ENCODE data around the gene ARMCX2. TPM values are rescaled to one million over a fixed set of nuclear protein-coding genes. Genes with fewer than 3 reads are reported as not detected.
A peak's percentile ranks its signal among the peaks of the same experiment; 100 is the strongest.
"Not testable (repeated sequence)": the region's sequence is repeated elsewhere in the genome, so short reads cannot be mapped to it uniquely, and the experiment has no call there.

Gene ARMCX2
- total RNA-seq, 2 experiments from 2014 or later = 2.1 to 2.5 TPM

DNA sequence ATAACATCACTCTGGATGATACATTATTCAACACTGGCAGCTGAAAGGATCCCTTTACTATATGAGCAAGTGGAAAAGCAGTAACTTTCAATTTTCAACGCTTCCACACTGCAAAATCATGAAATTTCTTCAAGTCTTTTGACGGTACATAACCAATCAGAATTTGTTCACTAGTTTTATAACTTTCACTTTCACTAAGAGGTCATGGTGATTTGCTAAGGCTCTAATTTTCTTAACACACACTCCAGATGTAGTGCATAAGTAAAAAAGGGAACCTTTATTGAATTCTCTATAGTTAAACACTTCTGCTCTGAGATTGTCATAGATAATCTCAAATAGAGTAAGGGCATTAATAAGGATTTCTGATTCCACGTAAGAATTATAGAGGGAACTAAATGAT lies 4.1 kb downstream of the ARMCX2 start:
- Mint-ChIP-seq H3K9me3 (no peaks in the 10 kb centered on the region), H3K4me1 (peaks cover 21% of the 10 kb centered on the region), H3K27me3 (peaks cover 4% of the 10 kb centered on the region), H3K4me3 (no peak overlapping the region), H3K36me3 (ENCODE audit: low read depth) (no peaks in the 10 kb centered on the region), H3K27ac (no peak overlapping the region)
- DNase-seq = no peak
- ChIA-PET POLR2A (no interaction called here), CTCF (no interaction called here)

DNA sequence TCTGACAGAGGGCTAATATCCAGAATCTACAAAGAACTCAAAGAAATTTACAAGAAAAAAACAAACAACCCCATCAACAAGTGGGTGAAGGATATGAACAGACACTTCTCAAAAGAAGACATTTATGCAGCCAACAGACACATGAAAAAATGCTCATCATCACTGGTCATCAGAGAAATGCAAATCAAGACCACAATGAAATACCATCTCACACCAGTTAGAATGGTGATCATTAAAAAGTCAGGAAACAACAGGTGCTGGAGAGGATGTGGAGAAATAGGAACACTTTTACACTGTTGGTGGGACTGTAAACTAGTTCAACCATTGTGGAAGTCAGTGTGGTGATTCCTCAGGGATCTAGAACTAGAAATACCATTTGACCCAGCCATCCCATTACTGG lies 11.9 kb downstream of the ARMCX2 start:
- H3K9me3 Mint-ChIP-seq; H3K27me3 Mint-ChIP-seq; H3K36me3 Mint-ChIP-seq (ENCODE audit: low read depth); H3K27ac Mint-ChIP-seq; POLR2A ChIA-PET; CTCF ChIA-PET; H3K4me1 Mint-ChIP-seq; DNase-seq; H3K4me3 Mint-ChIP-seq: not testable (repeated sequence)

DNA sequence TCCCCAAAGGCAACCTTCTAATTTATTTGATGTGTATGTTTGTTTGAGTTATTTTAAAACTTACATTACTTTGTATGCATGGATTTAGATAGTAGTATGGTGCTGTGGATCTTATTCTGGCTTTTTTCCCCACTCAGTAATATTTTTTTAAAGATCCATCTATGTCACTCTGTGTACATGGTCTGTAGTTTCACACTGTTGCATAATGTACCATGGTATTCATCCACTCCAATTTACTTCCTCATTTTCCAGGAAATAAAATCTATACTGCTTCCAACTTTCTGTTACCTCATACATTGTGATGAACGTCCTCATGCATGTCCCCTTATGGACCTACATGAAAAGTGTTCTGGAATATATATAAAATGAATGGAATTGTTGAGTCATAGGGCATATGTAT lies 17.6 kb downstream of the ARMCX2 start:
- DNase-seq = no peak
- ChIA-PET POLR2A (no interaction called here), CTCF (no interaction called here)

GRCh38 chrX:101639583-101639982 lies 20.1 kb downstream of the ARMCX2 start:
- CTCF ChIA-PET = interaction anchor here (0.7 kb wide), 1 partner anchor 225 kb away, joined by 4 read pairs; no protein-coding TSS in a partner anchor
- Mint-ChIP-seq H3K4me1 (no peaks in the 10 kb centered on the region), H3K36me3 (ENCODE audit: low read depth) (peaks cover 2% of the 10 kb centered on the region), H3K4me3 (no peak overlapping the region), H3K9me3 (no peaks in the 10 kb centered on the region), H3K27me3 (no peaks in the 10 kb centered on the region), H3K27ac (no peak overlapping the region)
- POLR2A ChIA-PET = no interaction called here
- no peak for DNase-seq

More for the DNA sequence above, 17.6 kb downstream of the ARMCX2 start:
- no peaks in the 10 kb centered on the region for H3K4me1 Mint-ChIP-seq
- H3K36me3 Mint-ChIP-seq (ENCODE audit: low read depth) = no peaks in the 10 kb centered on the region
- H3K27me3 Mint-ChIP-seq = no peaks in the 10 kb centered on the region
- no peak overlapping the region for H3K4me3 Mint-ChIP-seq
- H3K27ac Mint-ChIP-seq = no peak overlapping the region
- H3K9me3 Mint-ChIP-seq = no peaks in the 10 kb centered on the region

DNA sequence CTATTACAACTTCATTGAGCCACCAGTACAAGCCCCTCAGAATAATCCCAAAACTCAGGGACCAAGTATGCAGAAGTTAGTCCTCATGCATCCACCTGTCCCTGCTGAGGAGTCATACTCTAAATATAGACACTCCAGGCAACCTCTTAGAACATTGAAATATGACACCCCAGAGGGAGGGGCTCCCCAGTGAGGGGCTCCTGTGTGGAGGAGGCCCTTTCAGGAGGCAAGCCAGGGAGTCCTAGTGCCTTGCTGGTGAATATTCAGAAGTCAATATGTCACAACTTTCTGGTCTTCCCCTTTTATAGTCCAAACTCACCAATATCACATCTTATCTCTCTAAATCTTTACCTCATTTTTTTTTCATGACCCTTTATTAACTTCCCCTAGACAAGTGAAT lies 40.3 kb downstream of the ARMCX2 start:
- no peaks in the 10 kb centered on the region for H3K9me3 Mint-ChIP-seq
- H3K4me3 Mint-ChIP-seq = no peak overlapping the region
- peaks cover 36% of the 10 kb centered on the region for H3K4me1 Mint-ChIP-seq

DNA sequence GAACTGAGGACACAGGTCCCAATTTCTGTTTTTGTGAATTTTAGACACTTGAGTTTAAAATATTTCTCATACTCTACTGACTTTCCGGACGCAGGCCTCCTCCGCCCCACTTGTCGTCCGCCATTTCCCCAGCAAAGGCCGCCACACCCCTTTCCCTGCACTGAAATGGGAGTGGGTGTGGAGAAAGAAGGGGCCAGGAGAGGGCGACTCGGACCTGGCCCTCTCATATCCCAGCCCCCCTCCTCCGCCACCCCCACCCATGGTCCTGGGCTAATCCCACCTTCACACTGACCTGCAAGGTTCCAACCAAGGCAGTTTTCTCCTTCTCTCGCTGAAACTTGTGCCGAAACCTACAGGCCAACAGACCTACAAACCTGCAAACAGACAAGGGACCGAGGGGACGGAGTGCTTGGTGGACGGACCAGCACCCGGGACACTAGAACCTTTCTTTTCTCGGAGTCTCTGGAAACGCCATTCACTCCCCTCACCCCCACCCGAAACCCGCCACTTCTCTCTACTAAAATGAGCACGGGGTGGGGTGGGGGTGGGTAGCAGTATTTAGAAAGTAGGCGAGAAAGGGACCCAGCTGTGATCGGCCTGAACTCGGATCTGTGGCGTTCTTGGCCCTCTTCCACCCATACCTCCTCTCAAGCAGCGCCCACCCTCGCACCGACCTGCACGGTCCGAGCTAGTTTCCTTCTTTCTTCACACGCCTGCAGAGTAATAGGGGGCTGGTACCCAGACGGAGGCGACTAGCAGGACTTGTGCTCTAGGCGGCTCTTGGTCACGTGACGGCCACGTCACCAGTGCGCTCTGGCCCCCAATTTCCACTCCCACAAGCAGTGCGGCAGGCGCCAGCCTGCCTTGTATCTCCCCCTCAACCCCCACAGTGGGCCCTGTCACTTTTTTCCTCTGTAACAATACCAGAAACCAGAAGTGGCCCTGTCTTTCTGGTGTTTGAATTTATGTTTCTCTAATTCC lies 42.1 kb downstream of the ARMCX2 start, which contains the start of gene ARMCX6:
ARMCX6 (minus strand) TSS at position 790 of the 981 bp plus-strand sequence. CDS start 1,380 bp downstream, outside the sequence.
- H3K27me3 Mint-ChIP-seq = no peaks in the 10 kb centered on the region
- H3K9me3 Mint-ChIP-seq = no peaks in the 10 kb centered on the region
- CTCF ChIA-PET = interaction anchor here (0.6 kb wide), 1 partner anchor 188 kb away, joined by 4 read pairs; no protein-coding TSS in a partner anchor
- H3K4me1 Mint-ChIP-seq = peaks cover 23% of the 10 kb centered on the region
- H3K27ac Mint-ChIP-seq = peak within 1 kb of the TSS; percentile 78
- POLR2A ChIA-PET = interaction anchor here (1.1 kb wide), 1 partner anchor 315 kb away, joined by 3 read pairs; the partner anchor contains the start of gene ZMAT1
- DNase-seq = peak; percentile 76
- peak within 1 kb of the TSS; percentile 93 for H3K4me3 Mint-ChIP-seq
- peaks cover 4% of the 10 kb centered on the region for H3K36me3 Mint-ChIP-seq (ENCODE audit: low read depth)

More for the DNA sequence above, 40.3 kb downstream of the ARMCX2 start:
- no peak for DNase-seq
- ChIA-PET CTCF (no interaction called here), POLR2A (no interaction called here)
- Mint-ChIP-seq H3K36me3 (ENCODE audit: low read depth) (peaks cover 12% of the 10 kb centered on the region), H3K27me3 (no peaks in the 10 kb centered on the region), H3K27ac (no peak overlapping the region)

- no peak overlapping the region for H3K27ac Mint-ChIP-seq
- no peaks in the 10 kb centered on the region for H3K36me3 Mint-ChIP-seq (ENCODE audit: low read depth)
- H3K4me3 Mint-ChIP-seq = no peak overlapping the region
- no peaks in the 10 kb centered on the region for H3K4me1 Mint-ChIP-seq
- no peaks in the 10 kb centered on the region for H3K9me3 Mint-ChIP-seq
- ChIA-PET CTCF (interaction anchor here (0.9 kb wide), 1 partner anchor 187 kb away, joined by 3 read pairs; no protein-coding TSS in a partner anchor), POLR2A (interaction anchor here (0.6 kb wide), 1 partner anchor 258 kb away, joined by 3 read pairs; no protein-coding TSS in a partner anchor)
- no peak for DNase-seq
- peaks cover 2% of the 10 kb centered on the region for H3K27me3 Mint-ChIP-seq
Measured at GRCh38 chrX:101605728-101606127, 53.9 kb downstream of the ARMCX2 start.

Other genes starting within 250 kb of the ARMCX2 start
- gene ARMCX4, start 174.4 kb downstream of the ARMCX2 start, total RNA-seq = 1 to 10 TPM; 2.5 to 2.8 TPM
- gene ARMCX1, start 109.3 kb downstream of the ARMCX2 start, total RNA-seq = under 1 TPM; 0.33 to 0.45 TPM
- gene ARMCX6, start 41.9 kb downstream of the ARMCX2 start, total RNA-seq = 10 to 100 TPM; 41.0 to 41.2 TPM
- 10 to 100 TPM; 31.2 to 33.2 TPM for gene ARMCX3, start 36.7 kb downstream of the ARMCX2 start, total RNA-seq